Breast epithelium (tissue), 3 donors: ENCODE data around the gene TMEM63C.

Source experiments
- POLR2A ChIP-seq: fragments of 450-650 bp; IDR thresholded peaks from one replicate; pipeline ENCODE4 v1.6.1; 2016; ENCODE audit warnings: antibody characterized with exemption, mild to moderate bottlenecking, moderate library complexity
- POLR2AphosphoS5 ChIP-seq, 3 donors: sonication (generic); formaldehyde crosslinking; IDR thresholded peaks; one replicate each; pipeline ENCODE4 v1.6.1; 2017; ENCODE audit warnings: antibody characterized with exemption in 3 of 3

DNA sequence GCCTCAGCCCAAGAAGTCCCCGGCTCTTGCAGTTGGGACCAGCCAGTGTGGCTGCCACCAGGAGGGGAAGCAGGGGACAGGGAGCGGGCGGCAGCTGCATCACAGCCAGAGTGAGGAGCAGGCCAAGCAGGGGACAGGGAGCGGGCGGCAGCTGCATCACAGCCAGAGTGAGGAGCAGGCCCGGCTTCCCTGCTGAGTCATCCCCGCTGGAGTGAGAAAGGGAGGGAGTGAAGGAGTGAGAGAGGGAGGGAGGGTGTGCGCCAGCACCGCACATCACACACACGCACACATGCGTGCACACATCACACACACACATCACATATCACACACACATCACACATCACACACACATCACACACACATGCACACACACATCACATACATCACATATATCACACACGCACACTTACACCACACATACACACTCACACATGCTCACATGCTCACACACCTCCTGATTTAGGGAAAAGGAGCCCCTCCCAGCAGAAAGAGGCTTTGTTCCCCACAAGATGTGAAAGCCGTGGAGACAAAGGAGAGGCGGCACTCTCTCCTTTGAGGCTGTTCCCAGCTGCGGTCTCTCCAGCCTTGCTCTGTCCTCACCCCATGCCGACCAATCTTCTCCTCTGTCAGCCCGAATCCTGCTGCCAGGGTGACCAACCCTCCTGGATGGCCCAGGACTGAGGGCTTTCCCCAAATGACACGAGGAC, 23.3 kb upstream of the TMEM63C start:
- TF ChIP-seq POLR2A, result no peak
- no peak for TF ChIP-seq POLR2AphosphoS5 (IDR thresholded peaks at IDR 0.05)
